HCT116 (cell line): ENCODE measurements around the gene TMEM129. TPM values are rescaled to one million over a fixed set of nuclear protein-coding genes. Genes with fewer than 3 reads are reported as not detected.

ENCODE experiments used
- ATAC-seq: fragments of 200-7000 bp; cut with Tn5 transposase; 2 replicates; pipeline ENCODE4 v1.9.1; 2020; ENCODE audit warnings: mild to moderate bottlenecking, moderate library complexity
- BruUV-seq: library from RNA; stranded (reverse); fragments of 400-500 nt; replicated peaks from 2 replicates; lab custom pipeline; 2021; lab: Mats Ljungman, UMichigan
- CTCF ChIA-PET: fragments of 300-600 bp; sonication (Branson Sonifier 250); formaldehyde crosslinking; loops from one replicate; lab custom pipeline; 2021; ENCODE audit warnings: antibody characterized with exemption; lab: Charles Lee
- POLR2A ChIA-PET: fragments of 300-600, 350-600 bp; sonication (Branson Sonifier 250); formaldehyde crosslinking; loops from one replicate; lab custom pipeline; 2021; ENCODE audit warnings: antibody characterized with exemption; lab: Charles Lee
- RAD21 ChIA-PET, 2 experiments: fragments of 300-600 bp; sonication (Branson Sonifier 250); formaldehyde crosslinking; loops; one replicate each; lab custom pipeline; 2023; ENCODE audit warnings: low total read pairs in 2 of 2; ENCODE audit not compliant: uncharacterized antibody in 2 of 2, unreplicated experiment in 2 of 2, low non-redundant PET in 1 of 2; lab: Charles Lee
- DNase-seq: peaks from one replicate; pipeline ENCODE4 v3.0.0-alpha.2; 2010; ENCODE audit warnings: low read depth, low spot score
- H2AFZ ChIP-seq: fragments of 200-600 bp; shearing (Covaris generic), sonication (generic); 2 replicates; pipeline ENCODE4 v1.6.1; 2017; ENCODE audit warnings: low read depth, mixed run types, mixed read lengths, antibody characterized with exemption, low read length; ENCODE audit not compliant: poor library complexity, severe bottlenecking
- H3K27ac ChIP-seq: 2 replicates; pipeline ENCODE4 v1.5.1; 2012; ENCODE audit warnings: low read depth, low read length
- H3K27me3 ChIP-seq: fragments of 200-600 bp; sonication (generic); 2 replicates; pipeline ENCODE4 v1.6.1; 2016; ENCODE audit warnings: mixed run types, low read length, mixed read lengths; ENCODE audit not compliant: insufficient read depth
- H3K36me3 ChIP-seq, 2 experiments: fragments of 200-500 bp in 1 of 2; fragments of 200-600 bp in 1 of 2; sonication (Bioruptor generic) in 1 of 2; sonication (generic) in 1 of 2; 2 replicates each; pipeline versions ENCODE4 v1.5.1 to v1.6.1; 2014 to 2016; ENCODE audit warnings: low read length in 2 of 2, inconsistent platforms in 1 of 2, mixed read lengths in 1 of 2, mixed run types in 1 of 2; ENCODE audit not compliant: insufficient read depth in 2 of 2, control insufficient read depth in 1 of 2
- H3K4me1 ChIP-seq, 2 experiments: fragments of 200-600 bp in 1 of 2; sonication (generic) in 1 of 2; 2 replicates each; pipeline versions ENCODE4 v1.5.1 to v1.6.1; 2012 to 2017; ENCODE audit warnings: low read length in 2 of 2, inconsistent platforms in 1 of 2, mild to moderate bottlenecking in 1 of 2, mixed read lengths in 1 of 2, mixed run types in 1 of 2, moderate library complexity in 1 of 2; ENCODE audit not compliant: insufficient read depth in 2 of 2, control insufficient read depth in 1 of 2
- H3K4me2 ChIP-seq: fragments of 200-600 bp; sonication (generic); 2 replicates; pipeline ENCODE4 v1.6.1; 2017; ENCODE audit warnings: mixed run types, low read length, mixed read lengths
- H3K4me3 ChIP-seq, 2 experiments: fragments of 200-600 bp in 1 of 2; sonication (generic) in 1 of 2; replicated peaks in 1 of 2; 2 replicates each; pipeline ENCODE4 v1.5.1; 2011 to 2016; ENCODE audit warnings: low read length in 2 of 2, control low read depth in 1 of 2, low read depth in 1 of 2, mild to moderate bottlenecking in 1 of 2, mixed read lengths in 1 of 2, mixed run types in 1 of 2
- H3K79me2 ChIP-seq: fragments of 200-600 bp; sonication (generic); 2 replicates; pipeline ENCODE4 v1.6.1; 2017; ENCODE audit warnings: mild to moderate bottlenecking, mixed run types, low read length, moderate library complexity, mixed read lengths; ENCODE audit not compliant: insufficient read depth
- H3K9ac ChIP-seq: fragments of 200-600 bp; sonication (generic); 2 replicates; pipeline ENCODE4 v1.6.1; 2016; ENCODE audit warnings: low read length, mixed read lengths
- H3K9me2 ChIP-seq: fragments of 200-600 bp; sonication (generic), shearing (Covaris generic); 2 replicates; pipeline ENCODE4 v1.6.1; 2017; ENCODE audit warnings: mixed run types, mild to moderate bottlenecking, moderate library complexity; ENCODE audit not compliant: insufficient read depth
- H3K9me3 ChIP-seq, 2 experiments: fragments of 200-500 bp in 1 of 2; fragments of 200-600 bp in 1 of 2; sonication (Bioruptor generic) in 1 of 2; sonication (generic) in 1 of 2; 2 replicates each; pipeline ENCODE4 v1.6.1; 2014 to 2017; ENCODE audit warnings: low read length in 2 of 2, mixed read lengths in 2 of 2, inconsistent platforms in 1 of 2, low read depth in 1 of 2, mild to moderate bottlenecking in 1 of 2, mixed run types in 1 of 2, moderate library complexity in 1 of 2; ENCODE audit not compliant: control insufficient read depth in 1 of 2, insufficient read depth in 1 of 2
- H4K20me1 ChIP-seq: fragments of 200-600 bp; sonication (generic), shearing (Covaris generic); 2 replicates; pipeline ENCODE4 v1.6.1; 2017; ENCODE audit warnings: mixed run types, mild to moderate bottlenecking, moderate library complexity; ENCODE audit not compliant: insufficient read depth
- ATF3 ChIP-seq: IDR thresholded peaks from 2 replicates; pipeline ENCODE4 v1.6.1; 2012
- CBX3 ChIP-seq: IDR thresholded peaks from 2 replicates; pipeline ENCODE4 v1.6.1; 2012; ENCODE audit warnings: low read depth
- CEBPB ChIP-seq: IDR thresholded peaks from 2 replicates; pipeline ENCODE4 v1.6.1; 2012; ENCODE audit warnings: low read depth
- EZH2phosphoT487 ChIP-seq: fragments of 200-600 bp; IDR thresholded peaks from 2 replicates; pipeline ENCODE4 v1.6.1; 2018; ENCODE audit warnings: antibody characterized with exemption, borderline replicate concordance
- FOSL1 ChIP-seq: IDR thresholded peaks from 2 replicates; pipeline ENCODE4 v1.6.1; 2012; ENCODE audit warnings: low read depth
- JUND ChIP-seq: IDR thresholded peaks from 2 replicates; pipeline ENCODE4 v1.6.1; 2012
- MAX ChIP-seq: IDR thresholded peaks from 2 replicates; pipeline ENCODE4 v1.6.1; 2012
- POLR2A ChIP-seq: IDR thresholded peaks from 2 replicates; pipeline ENCODE4 v1.7.0; 2011; ENCODE audit warnings: borderline replicate concordance; ENCODE audit not compliant: insufficient read depth, insufficient read length; ENCODE audit errors: extremely low read depth
- POLR2AphosphoS5 ChIP-seq: IDR thresholded peaks from 2 replicates; pipeline ENCODE4 v1.6.1; 2011; ENCODE audit warnings: mild to moderate bottlenecking, low read depth, low read length, moderate library complexity
- RAD21 ChIP-seq: IDR thresholded peaks from 2 replicates; pipeline ENCODE4 v1.6.1; 2012; ENCODE audit warnings: low read depth, mild to moderate bottlenecking
- REST ChIP-seq: IDR thresholded peaks from 2 replicates; pipeline ENCODE4 v1.6.1; 2012; ENCODE audit warnings: low read depth
- SIN3A ChIP-seq: IDR thresholded peaks from 2 replicates; pipeline ENCODE4 v1.6.1; 2012; ENCODE audit warnings: low read depth
- SP1 ChIP-seq: IDR thresholded peaks from 2 replicates; pipeline ENCODE4 v1.6.1; 2012; ENCODE audit warnings: low read depth
- SRF ChIP-seq: IDR thresholded peaks from 2 replicates; pipeline ENCODE4 v1.6.1; 2012; ENCODE audit warnings: low read depth
- TCF7L2 ChIP-seq: IDR thresholded peaks from 2 replicates; pipeline ENCODE4 v1.7.0; 2011; ENCODE audit warnings: borderline replicate concordance, inconsistent platforms; ENCODE audit not compliant: insufficient read depth, insufficient read length; ENCODE audit errors: extremely low read depth
- ZBTB33 ChIP-seq: IDR thresholded peaks from 2 replicates; pipeline ENCODE4 v1.6.1; 2011; ENCODE audit warnings: mild to moderate bottlenecking, low read length, moderate library complexity; ENCODE audit not compliant: insufficient replicate concordance; ENCODE audit errors: extremely low read depth
- ZFX ChIP-seq: fragments of 450-650 bp; IDR thresholded peaks from 2 replicates; pipeline ENCODE4 v1.6.1; 2017
- ZNF274 ChIP-seq: fragments of 200-500 bp; sonication (Bioruptor generic); IDR thresholded peaks from 2 replicates; pipeline ENCODE4 v1.6.1; 2014; ENCODE audit warnings: mild to moderate bottlenecking, low read depth, low read length, inconsistent platforms
- intact Hi-C: fragments of 100-400 bp; cut with micrococcal nuclease; formaldehyde crosslinking; loops from 2 replicates; pipeline ENCODE4 v1.10.0; 2022
- total RNA-seq: library from RNA; stranded (reverse); gene quantifications from one replicate; pipeline ENCODE4 v1.2.1, GENCODE V29; 2021; ENCODE audit not compliant: unreplicated experiment

The TMEM129 gene
- total RNA-seq, 1 experiment from 2014 or later, result 29.4 TPM

GRCh38 chr4:1685235-1686150, 35.6 kb downstream of the TMEM129 start:
- H3K9me2 ChIP-seq, result no peaks in the 10 kb centered on the region
- peak overlapping the region; percentile 70; the same call in 1 of the 2 replicates for H3K27ac ChIP-seq
- peaks cover 8 to 23% of the 10 kb centered on the region in 2 experiments; a peak in 3 of 4 replicates for H3K4me1 ChIP-seq
- peak overlapping the region; percentile 90 for H3K4me2 ChIP-seq
- POLR2A ChIA-PET, result no interaction called here
- TF ChIP-seq SIN3A (no peak), CBX3 (no peak), POLR2AphosphoS5 (no peak), TCF7L2 (no peak), JUND (no peak), ZNF274 (no peak), ZFX (no peak), RAD21 (no peak), CEBPB (no peak), REST (no peak), ATF3 (no peak), SP1 (no peak), ZBTB33 (no peak), POLR2A (no peak), SRF (no peak), FOSL1 (no peak), EZH2phosphoT487 (no peak), MAX (no peak)
- H3K79me2 ChIP-seq, result no peaks in the 10 kb centered on the region
- CTCF ChIA-PET, result no interaction called here
- RAD21 ChIA-PET, result no interaction called here
- no peak for ATAC-seq
- H3K9me3 ChIP-seq, result no peaks in the 10 kb centered on the region
- intact Hi-C loops, result no loop called here
- no TSS peak for BruUV-seq
- H3K9ac ChIP-seq, result peak overlapping the region; percentile 67
- H2AFZ ChIP-seq, result no peak overlapping the region
- peaks cover under 1 to 2% of the 10 kb centered on the region in 2 experiments; a peak in 2 of 4 replicates for H3K36me3 ChIP-seq
- peak overlapping the region; percentile 53 to 63 for H3K4me3 ChIP-seq
- no peaks in the 10 kb centered on the region for H4K20me1 ChIP-seq
- no peak for DNase-seq
- H3K27me3 ChIP-seq, result no peaks in the 10 kb centered on the region
